RKO (cell line): ENCODE data around the gene TRIO.

Source experiments
- DNase-seq: peaks from one replicate; pipeline ENCODE4 v3.0.0-alpha.2; 2016; ENCODE audit warnings: low spot score

The TRIO gene

GRCh38 chr5:14209222-14209822 lies 66.2 kb downstream of the TRIO start:
- DNase-seq: no peak

DNA sequence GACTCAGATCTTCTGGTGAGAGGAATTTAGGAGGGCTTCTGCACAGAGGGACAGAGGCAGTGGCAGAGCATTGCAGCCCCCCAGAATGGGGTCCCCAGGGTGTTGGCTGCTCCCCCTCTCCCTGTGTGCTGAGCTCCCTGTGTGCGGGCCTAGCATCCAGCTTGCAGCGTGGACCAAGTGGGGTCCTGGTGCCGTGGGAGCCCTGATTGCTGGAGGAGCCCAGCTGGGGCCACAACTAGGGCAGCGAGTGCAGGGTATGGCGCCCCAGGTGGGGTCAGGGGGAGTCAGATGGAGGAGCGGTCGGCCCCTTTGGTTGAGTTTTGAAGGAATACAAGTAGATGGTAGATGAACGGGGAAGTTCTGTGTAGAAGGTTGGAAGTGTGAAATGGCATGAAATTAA lies 66.7 kb downstream of the TRIO start:
- DNase-seq: no peak

DNA sequence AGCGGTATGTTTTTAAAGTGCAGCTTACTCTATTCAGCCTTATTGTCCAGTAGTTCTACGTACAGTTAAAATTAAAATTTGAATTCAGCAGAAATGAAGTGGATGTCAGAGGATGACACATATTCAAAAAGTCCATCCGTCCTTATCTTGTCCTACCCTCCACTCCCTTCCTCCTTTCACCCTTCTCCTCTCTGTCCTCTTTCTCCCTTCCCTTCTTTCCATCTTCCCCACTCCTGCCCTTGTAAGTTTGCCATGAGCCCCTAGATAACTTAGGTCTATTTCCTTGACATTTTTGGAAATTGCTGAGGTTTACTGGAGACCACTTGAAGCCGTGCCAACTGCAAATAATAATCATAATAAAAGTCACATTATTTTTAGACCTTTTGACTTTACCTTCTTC lies 67.6 kb downstream of the TRIO start:
- no peak for DNase-seq

DNA sequence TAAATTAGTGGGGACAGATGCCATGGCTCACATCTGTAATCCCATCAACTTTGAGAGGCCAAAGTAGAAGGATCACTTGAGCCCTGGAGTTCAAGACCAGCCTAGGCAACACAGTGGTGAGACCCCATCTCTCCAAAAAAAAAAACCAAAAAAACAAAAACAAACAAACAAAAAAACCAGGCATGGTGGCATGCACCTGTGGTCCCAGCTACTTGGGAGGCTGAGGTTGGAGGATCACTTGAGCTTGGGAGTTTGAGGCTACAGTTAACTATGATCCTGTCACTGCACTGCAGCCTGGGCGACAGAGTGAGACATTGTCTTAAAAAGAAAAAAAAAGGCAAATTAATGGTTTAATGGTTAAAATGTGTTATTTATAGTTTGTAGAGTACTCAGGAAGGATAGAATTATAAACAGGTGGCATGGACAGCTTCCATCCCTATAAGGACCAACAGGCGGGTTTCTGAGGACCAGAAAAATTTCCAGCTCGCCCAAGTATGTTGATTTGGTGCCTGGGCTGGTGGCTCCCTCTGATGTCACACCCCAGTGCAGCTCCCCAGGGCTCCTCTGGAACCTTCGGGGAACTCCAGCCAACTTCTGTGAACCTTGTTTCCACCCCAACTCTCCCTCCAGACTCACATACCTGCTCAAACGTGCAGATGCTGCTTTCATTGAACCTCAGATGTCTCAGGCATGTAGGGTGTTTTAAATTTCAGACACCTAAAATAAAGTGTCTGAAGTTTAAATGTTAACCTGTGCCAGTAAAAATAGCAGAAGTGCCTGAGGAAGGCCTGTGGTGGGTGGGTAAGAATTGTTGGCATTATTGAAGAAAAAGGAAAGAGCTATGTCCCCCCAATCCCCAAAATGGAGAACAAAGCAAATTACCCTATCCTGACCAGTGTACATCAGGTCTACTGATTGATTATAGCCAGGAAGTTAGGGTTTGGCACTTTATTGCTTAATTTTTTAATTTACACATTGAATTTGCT lies 69.0 kb downstream of the TRIO start:
- DNase-seq: no peak

- no peak for DNase-seq
These were observed 69.7 kb downstream of the TRIO start for GRCh38 chr5:14212838-14213237.

GRCh38 chr5:14213253-14213652 lies 70.1 kb downstream of the TRIO start:
- DNase-seq: no peak

DNA sequence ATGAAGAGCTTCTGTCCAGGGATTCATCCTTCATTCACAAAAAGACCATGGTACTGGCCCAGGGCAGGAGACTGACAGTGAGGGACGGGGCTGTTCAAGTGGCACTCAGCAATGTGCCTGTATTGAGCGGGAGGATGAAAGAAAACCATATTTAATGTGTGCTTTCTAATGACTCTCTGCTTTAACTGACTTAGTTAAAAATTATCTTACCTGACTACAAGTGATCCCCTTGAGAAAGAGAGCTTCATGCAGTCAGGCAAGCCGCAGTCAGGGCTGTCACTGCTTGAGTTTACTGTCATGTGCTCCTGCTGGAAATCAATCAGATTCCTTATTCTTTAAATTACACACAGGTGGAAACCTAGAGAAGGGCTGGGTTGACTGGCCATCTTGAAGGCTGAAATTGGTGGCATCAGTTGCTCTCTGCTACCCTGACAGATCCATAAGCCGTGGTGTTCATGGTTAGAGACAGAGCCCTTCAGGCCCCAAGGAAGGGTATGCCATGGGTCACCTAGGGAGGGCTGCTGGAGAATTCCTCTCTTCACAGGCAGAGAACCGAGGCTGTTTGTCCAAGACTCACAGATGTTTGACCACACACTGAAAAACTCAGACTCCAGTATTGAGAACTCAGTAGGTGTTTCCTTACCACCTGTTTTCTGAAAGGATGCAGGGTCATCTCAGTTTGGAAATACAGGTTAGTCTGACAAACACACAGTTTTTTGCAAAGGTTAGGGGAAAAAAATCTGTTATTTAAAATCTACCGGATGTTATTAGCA lies 70.9 kb downstream of the TRIO start:
- DNase-seq: no peak

GRCh38 chr5:14215901-14216300 lies 72.8 kb downstream of the TRIO start:
- no peak for DNase-seq

DNA sequence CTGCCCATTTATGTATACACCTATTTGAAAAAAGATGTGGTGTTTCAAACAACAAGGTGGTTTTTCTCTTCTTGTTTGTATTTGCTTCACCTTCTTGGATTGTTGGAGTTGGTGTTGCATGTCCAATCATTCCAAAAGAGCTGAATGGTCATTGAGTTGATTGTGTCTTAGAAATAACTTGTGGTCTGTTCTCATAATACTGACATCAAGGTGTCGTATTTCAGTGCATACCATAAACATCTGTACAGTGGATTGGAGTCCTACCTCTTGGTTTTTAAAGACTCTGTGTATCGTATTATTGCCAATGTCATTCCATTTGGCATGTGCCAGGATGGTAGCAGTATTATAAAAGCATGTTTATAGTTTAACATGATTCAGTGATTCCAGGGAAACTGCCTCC lies 73.2 kb downstream of the TRIO start:
- DNase-seq: no peak

DNA sequence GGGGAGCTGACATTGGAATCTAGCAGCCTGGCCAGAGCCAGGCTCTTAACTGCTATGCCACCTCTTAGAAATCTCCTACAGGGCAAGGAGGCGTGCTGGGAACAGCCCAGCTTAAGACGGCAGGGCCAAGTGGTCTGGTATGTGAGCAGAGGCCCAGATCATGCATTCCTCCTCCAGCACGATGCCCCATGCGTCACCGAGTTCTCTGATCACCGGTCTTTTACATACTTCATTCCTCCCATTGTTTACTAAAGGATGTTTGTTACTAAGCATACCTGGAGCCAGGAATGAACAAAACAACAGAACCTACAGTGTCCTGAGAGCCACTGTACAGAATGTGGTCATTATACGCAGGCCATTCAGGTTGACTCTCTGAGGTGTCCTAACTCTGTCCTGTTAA lies 73.8 kb downstream of the TRIO start:
- no peak for DNase-seq

DNA sequence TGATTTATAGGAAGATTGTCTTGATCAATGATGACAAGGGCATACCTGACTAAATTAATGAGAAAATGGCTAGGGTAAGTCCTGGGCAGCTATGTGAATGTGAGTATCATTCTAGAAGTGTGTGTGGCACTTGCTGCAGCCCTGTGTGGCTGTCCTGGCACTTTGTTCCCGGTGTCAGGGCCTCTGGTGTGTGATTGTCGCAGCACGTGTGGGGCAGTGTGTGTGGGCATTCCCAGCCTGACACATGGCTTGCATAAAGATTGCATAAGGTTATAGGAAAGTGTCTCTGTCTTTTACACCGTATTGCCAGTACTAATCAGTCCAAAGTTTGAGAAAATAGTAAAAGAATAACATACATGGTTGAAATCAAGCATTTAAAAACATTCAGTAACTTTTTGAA lies 74.4 kb downstream of the TRIO start:
- no peak for DNase-seq

DNA sequence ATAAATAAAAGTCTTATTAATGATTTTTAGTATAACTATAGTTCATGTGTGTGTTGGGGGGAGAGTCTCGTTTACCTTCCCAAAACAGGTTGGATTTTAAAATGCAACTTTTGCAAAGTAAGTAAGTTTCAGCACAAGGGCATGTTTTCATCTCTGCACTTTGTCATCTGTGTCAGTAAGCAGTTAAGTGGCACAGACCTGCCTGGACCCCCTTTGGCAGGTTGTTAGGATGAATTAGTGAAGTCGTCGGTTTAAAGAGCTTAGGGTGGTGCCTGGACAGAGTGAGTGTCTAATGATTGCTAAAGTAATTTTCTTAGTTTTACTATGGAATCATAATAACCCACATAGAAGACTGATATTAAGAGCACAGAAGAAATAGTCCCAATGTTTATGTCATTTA lies 74.9 kb downstream of the TRIO start:
- DNase-seq: no peak

DNA sequence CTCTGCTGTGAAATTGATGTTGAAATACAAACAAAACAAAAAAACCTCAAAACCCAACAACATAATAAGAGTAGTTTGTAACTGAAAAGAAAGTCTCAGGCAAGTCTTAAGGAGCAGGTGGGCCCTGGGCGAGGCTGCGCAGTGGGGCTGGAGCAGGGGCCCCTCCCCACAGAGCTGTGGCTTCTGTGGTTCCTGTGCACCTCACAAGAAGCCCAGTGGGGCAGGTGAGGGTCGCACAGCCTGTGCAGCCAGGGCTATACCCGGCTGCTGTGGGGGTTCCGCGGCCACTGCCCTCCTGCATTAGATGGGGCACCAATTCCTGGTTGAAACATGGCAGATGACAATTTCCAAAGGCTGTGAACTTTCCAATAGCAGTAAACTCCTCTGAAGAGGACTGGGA lies 75.3 kb downstream of the TRIO start:
- no peak for DNase-seq

DNA sequence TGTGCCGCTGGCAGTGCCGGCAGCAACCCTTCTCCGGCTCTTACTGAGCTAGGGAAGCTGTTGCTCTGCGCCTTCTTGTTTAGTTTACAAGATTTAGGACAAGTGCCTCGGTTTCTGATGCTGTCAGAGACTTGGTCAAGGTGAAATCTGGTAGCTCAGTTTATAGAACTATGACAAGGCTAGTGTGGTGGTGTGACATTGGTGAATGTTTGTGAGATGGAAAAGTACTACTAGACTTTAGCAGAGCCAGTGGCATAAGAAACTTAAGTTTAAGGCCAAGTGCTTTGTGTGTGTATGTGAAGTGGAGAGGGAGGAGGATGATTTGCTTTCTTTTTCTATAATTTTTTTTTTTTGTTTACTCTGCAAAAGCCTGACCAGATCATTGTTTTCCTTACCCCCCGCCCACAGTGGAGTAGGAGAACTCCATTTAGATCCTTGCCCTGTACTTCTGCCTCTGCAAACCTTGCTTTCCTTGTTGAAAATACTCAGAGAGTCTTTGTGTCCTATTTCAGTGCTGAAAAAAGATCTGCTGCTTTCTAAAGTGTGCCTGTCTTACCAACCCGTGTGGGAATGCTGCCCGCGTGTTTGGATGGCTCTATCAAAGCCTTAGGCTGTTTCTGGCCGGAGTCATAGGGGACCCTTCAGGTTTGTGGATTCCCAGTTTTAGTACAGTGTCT lies 75.9 kb downstream of the TRIO start:
- DNase-seq: no peak

- no peak for DNase-seq
These were observed 76.8 kb downstream of the TRIO start for GRCh38 chr5:14219800-14220512.

- DNase-seq: no peak
These were observed 77.5 kb downstream of the TRIO start for GRCh38 chr5:14220642-14221041.

GRCh38 chr5:14221732-14222131 lies 78.6 kb downstream of the TRIO start:
- no peak for DNase-seq

GRCh38 chr5:14222206-14222605 lies 79.1 kb downstream of the TRIO start:
- DNase-seq: no peak

GRCh38 chr5:14223372-14223771 lies 80.2 kb downstream of the TRIO start:
- DNase-seq: no peak

DNA sequence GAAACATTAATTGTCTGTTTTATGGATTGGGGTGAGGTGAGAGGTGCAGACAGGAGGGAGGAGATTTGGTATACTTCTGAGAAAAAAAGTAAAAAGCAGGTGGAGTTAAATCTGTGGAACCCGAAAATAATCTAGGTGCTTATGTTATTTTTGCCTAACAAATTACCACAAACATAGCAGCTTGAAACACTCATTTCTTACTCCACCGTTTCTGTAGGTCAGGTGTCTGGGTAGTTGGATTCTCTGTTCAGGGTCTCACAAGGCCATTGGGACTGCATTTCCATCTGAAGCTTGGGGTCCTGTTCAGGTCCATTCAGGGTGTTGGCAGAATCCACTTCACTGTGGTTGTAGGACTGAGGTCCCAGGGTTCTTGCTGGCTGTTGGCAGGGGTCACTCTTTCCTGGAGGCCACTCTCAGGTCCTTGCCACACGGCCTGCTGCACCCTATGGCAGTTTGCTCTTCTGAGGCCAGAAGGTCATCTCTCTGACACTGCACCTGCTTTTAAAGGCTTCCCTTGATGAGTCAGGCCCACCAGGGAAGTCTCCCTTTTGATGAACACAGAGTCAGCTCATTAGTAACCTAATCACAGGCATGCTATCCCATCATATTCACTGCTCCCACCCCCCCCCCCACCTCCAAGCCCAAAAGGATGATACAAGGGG lies 82.2 kb downstream of the TRIO start:
- no peak for DNase-seq

- no peak for DNase-seq
These were observed 83.0 kb downstream of the TRIO start for GRCh38 chr5:14226149-14226548.
